ENCODE data around the gene CSNK1A1L.

GRCh38 chr13:37144661-37145060 lies 39.2 kb upstream of the CSNK1A1L start:
- TF ChIP-seq CTCF (IDR thresholded peaks at IDR 0.05 in 8 of 11, conservative IDR thresholded peaks at IDR 0.05 in 3 of 11) (no peak), POLR2AphosphoS5 (IDR thresholded peaks at IDR 0.05) (no peak)

Measured in spleen (tissue), 7 donors.